SKM-1 treated with dmso at 0.1 percent for 144 hours (cell line): ENCODE measurements around the gene L3MBTL1.

Experiments used
- DNase-seq: peaks from one replicate; lab custom pipeline; 2025; ENCODE audit not compliant: unreplicated experiment; lab: John Stamatoyannopoulos, UW

L3MBTL1 gene

GRCh38 chr20:43507150-43508080 lies at the start of gene L3MBTL1:
Gene L3MBTL1 (plus strand): TSS chr20:43507697. CDS start chr20:43513504, 5,807 bp downstream.
- DNase-seq, result no peak

- DNase-seq, result peak; percentile 19
Observed at GRCh38 chr20:43458422-43458924, 49.0 kb upstream of the L3MBTL1 start.

- DNase-seq, result no peak
Observed at GRCh38 chr20:43459022-43459942, 48.2 kb upstream of the L3MBTL1 start.

- DNase-seq, result no peak
Observed at GRCh38 chr20:43460172-43460829, 47.2 kb upstream of the L3MBTL1 start.

DNA sequence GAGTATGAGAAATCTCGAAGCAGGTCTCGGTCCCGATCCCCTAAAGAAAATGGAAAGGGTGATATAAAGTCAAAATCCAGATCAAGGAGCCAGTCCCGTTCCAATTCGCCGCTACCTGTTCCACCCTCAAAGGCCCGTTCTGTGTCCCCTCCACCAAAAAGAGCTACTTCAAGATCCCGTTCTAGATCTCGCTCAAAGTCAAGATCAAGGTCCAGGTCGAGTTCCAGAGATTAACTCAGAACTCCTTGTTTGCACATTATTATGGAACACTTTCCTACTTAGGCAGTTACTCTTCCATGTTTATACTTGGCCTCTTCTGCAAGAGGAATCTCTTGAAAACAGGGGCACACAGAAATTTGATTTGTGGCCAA lies 46.7 kb upstream of the L3MBTL1 start:
- DNase-seq, result no peak

- DNase-seq, result no peak
Observed at GRCh38 chr20:43461894-43462659, 45.4 kb upstream of the L3MBTL1 start.

DNA sequence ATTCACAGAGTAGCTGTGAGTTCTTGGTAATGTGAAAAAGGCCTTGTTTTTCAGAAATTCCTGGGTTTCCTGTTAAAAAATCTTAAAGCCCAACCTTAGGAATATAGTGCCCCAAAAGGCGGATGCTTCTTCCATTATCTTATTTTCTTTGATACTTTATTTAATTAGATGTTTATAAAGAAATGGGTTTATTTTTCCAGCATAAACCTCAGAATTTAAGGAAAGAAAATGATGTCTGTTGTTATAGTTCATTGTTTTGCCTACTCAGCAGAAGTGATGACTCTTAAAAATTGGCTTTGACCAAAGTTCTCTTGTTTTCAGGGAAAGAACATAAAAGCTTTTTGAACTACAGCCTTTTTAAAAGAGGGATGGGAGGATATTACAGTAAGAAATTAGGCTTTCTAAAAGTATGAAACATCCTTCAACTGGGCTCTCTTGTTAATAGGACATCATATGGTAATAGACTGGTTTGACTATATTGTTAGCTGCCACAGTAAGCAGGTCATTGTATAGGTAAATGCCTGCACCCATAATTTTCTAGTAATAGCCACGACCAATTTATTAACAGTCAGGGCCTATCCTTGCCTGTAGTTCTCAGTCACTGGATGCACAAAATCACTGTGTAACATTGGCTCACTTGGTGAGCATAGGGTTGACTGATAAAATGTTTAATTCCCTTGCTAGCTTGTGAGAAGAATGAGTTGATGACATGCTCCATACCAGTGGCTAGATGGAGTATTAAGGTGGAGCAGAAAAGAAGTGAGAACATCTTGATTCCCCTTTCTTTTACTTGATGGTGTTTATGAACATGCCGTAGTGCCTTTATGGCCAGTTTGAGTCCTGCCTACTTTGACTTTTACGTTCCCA lies 44.6 kb upstream of the L3MBTL1 start:
- DNase-seq, result no peak

DNA sequence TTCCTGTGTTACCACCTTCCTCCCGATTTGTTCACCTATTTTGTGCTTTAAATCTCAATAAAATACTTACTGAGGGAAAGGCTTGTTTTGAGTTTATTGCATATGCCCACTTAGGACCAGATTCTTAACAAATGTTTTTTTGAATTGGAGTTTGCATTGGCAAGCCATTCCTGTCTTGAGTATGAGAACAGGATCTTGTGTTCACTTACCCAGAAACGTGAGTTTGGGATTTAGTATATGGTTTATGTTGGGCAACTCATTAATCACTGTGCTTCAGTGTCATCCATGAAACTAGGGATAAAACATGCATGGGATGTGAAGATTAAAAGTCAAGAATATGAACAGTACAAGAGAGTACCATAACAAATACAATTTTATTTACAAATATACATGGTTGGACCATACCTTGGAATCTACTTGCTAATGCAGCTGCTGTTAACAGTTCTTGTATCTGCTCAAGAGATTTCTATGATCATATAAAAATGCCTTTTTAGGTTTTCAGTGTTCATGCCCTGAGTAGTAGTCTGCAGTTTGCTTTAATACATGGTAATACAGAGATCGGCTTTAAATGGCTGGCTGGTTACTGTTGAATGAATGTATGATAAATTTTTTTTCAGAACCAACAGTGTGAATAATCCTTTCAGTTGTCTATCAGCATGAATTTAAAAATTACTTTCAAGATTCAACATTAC lies 43.8 kb upstream of the L3MBTL1 start:
- no peak for DNase-seq

DNA sequence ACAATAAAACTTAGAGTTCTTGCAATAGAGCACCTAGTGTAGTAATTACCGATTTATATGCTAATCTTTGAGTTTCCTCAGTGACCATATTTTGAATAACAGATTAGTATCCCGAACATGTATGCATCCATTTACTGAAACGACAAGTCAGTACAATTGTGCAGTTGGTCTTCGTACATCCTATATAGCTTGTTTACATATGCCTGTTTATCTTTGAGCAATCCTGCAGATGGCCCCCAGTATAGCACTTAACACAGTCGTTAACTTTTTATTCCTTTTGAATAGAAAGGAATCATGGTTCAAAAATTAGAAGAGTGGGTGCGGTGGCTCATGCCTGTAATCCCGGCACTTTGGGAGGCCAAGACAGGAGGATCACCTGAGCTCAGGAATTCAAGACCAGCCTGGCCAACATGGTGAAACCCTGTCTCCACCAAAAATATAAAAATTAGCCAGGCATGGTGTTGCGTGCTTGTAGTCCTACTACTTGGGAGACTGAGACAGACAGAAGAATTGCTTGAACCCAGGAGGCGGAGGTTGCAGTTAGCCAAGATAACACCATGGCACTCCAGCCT lies 43.2 kb upstream of the L3MBTL1 start:
- no peak for DNase-seq

- no peak for DNase-seq
Observed at GRCh38 chr20:43465625-43465943, 41.9 kb upstream of the L3MBTL1 start.

DNA sequence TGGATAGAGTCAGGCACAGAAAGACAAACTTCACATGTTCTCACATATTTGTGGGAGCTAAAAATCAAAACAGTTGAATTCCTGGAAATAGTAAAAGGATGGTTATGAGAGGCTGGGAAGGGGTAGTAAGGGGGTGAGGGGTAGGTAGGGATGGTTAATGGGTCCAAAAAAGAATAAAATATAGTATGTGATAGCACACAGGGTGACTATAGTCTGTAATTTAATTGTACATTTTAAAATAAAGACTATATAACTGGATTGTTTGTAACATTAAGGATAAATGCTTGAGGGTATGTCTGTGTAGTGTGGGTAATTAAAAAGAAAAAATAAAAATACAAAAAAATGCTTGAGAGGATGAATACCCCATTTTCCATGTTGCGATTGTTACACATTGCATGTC lies 39.9 kb upstream of the L3MBTL1 start:
- DNase-seq, result no peak

- DNase-seq, result no peak
Observed at GRCh38 chr20:43472671-43473380, 34.7 kb upstream of the L3MBTL1 start.

GRCh38 chr20:43473381-43473704 lies 34.2 kb upstream of the L3MBTL1 start:
- DNase-seq, result no peak

GRCh38 chr20:43477193-43477592 lies 30.3 kb upstream of the L3MBTL1 start:
- no peak for DNase-seq

DNA sequence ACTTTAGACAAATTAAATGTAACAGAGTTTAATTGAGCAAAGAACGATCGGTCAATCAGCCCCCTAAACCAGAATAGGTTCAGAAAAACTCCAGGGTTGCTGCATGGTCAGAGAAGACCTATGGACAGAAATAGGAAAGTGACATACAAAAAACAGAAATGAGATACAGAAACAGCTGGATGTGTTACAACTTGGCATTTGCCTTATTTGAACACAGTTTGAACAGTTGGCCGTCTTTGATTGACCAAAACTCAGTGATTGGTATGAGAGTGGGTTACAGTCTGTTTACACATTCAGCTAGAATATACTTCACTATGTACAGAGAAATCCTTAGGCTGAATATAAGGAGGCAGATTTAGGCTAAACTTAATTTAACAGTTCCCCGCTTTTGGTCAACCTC lies 29.9 kb upstream of the L3MBTL1 start:
- no peak for DNase-seq

DNA sequence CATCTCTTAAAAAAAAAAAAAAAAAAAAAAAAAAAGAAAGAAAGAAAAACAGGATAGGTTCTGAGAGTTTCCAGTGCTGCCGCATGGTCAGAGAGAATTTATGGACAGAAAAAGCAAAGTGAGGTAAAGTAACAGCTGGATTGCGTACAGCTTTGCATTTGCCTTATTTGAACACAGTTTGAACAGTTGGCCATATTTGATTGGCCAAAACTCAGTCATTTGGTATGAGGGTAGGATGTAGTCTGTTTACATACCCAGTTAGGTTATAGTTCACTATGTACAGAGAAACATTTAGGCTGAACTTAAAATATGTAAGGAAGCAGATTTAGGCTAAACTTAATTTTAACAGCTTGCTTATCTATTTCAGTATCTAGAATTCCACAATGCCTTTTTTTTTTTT lies 17.5 kb upstream of the L3MBTL1 start:
- DNase-seq, result no peak

- DNase-seq, result no peak
Observed at GRCh38 chr20:43492101-43492500, 15.4 kb upstream of the L3MBTL1 start.

DNA sequence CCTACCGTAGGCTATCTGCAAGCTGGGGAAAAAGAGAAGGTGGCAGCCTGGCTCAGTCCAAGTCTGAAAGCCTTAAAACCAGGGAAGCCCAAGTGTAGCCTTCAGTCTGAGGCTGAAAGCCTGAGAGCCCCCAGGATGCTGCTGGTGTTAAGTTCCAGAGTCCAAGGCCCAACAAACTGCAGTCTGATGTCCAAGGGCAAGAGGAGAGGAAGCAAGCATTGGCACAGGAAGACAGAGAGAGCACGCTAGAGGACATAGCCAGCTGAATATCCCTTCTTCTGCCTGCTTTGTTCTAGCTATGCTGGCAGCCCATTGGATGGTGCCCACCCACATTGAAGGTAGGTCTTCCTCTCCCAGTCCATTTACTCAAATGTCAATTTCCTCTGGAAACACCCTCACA lies 12.1 kb upstream of the L3MBTL1 start:
- DNase-seq, result no peak
